WTC11 (cell line): ENCODE data around the gene DAPK1.
"Not testable (repeated sequence)": the region's sequence is repeated elsewhere in the genome, so short reads cannot be mapped to it uniquely, and the experiment has no call there.

Experiments used
- CBFB ChIP-seq: sonication (generic); formaldehyde crosslinking; IDR thresholded peaks from 2 replicates; pipeline ENCODE4 v1.8.1; 2022; ENCODE audit warnings: mild to moderate bottlenecking, low read depth, missing genetic modification reagents
- E2F5 ChIP-seq: sonication (generic); formaldehyde crosslinking; IDR thresholded peaks from 2 replicates; pipeline ENCODE4 v1.8.1; 2022; ENCODE audit warnings: mild to moderate bottlenecking, moderate library complexity, missing genetic modification reagents
- FOXK1 ChIP-seq: sonication (generic); formaldehyde crosslinking; IDR thresholded peaks from 2 replicates; pipeline ENCODE4 v1.8.0; 2022; ENCODE audit warnings: mild to moderate bottlenecking, moderate library complexity, missing genetic modification reagents
- FOXP1 ChIP-seq: sonication (generic); formaldehyde crosslinking; IDR thresholded peaks from 2 replicates; pipeline ENCODE4 v1.8.0; 2022; ENCODE audit warnings: missing genetic modification reagents, mild to moderate bottlenecking, moderate library complexity, borderline replicate concordance
- IRF2 ChIP-seq: sonication (generic); formaldehyde crosslinking; IDR thresholded peaks from 2 replicates; pipeline ENCODE4 v1.8.0; 2022; ENCODE audit warnings: low read depth, missing genetic modification reagents, borderline replicate concordance
- MAX ChIP-seq: sonication (generic); formaldehyde crosslinking; IDR thresholded peaks from 2 replicates; pipeline ENCODE4 v1.8.0; 2022; ENCODE audit warnings: mild to moderate bottlenecking, missing genetic modification reagents
- SP1 ChIP-seq: sonication (generic); formaldehyde crosslinking; conservative IDR thresholded peaks from 2 replicates; pipeline ENCODE4 v1.8.1; 2022; ENCODE audit warnings: missing genetic modification reagents
- TP53 ChIP-seq: sonication (generic); formaldehyde crosslinking; IDR thresholded peaks from 2 replicates; pipeline ENCODE4 v1.8.1; 2023; ENCODE audit warnings: mild to moderate bottlenecking, missing genetic modification reagents
- ZBTB21 ChIP-seq: sonication (generic); formaldehyde crosslinking; IDR thresholded peaks from 2 replicates; pipeline ENCODE4 v1.8.1; 2023; ENCODE audit warnings: mild to moderate bottlenecking, missing genetic modification reagents, borderline replicate concordance
- ZNF232 ChIP-seq: sonication (generic); formaldehyde crosslinking; IDR thresholded peaks from 2 replicates; pipeline ENCODE4 v1.8.0; 2022; ENCODE audit warnings: mild to moderate bottlenecking, missing genetic modification reagents
- TF ChIP-seq, protein P1 (sequence below): fragments of 200-600 bp; IDR thresholded peaks from 2 replicates; pipeline ENCODE4 v1.8.0; 2022; ENCODE audit warnings: antibody characterized with exemption

DNA sequence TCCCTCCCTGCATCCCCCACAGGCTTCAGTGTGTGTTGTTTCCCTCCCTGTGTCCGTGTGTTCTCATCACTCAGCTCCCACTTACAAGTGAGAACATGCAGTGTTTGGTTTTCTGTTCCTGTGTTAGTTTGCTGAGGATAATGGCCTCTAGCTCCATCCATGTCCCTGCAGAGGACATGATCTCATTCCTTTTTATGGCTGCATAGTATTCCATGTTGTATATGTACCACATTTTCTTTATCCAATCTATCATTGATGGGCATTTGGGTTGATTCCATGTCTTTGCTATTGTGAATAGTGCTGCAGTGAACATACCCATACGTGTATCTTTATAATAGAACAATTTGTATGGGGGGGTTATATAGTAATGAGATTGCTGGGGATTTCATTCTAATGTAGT lies 51.4 kb downstream of the DAPK1 start:
- TF ChIP-seq, protein P1, sequence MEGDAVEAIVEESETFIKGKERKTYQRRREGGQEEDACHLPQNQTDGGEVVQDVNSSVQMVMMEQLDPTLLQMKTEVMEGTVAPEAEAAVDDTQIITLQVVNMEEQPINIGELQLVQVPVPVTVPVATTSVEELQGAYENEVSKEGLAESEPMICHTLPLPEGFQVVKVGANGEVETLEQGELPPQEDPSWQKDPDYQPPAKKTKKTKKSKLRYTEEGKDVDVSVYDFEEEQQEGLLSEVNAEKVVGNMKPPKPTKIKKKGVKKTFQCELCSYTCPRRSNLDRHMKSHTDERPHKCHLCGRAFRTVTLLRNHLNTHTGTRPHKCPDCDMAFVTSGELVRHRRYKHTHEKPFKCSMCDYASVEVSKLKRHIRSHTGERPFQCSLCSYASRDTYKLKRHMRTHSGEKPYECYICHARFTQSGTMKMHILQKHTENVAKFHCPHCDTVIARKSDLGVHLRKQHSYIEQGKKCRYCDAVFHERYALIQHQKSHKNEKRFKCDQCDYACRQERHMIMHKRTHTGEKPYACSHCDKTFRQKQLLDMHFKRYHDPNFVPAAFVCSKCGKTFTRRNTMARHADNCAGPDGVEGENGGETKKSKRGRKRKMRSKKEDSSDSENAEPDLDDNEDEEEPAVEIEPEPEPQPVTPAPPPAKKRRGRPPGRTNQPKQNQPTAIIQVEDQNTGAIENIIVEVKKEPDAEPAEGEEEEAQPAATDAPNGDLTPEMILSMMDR = not testable (repeated sequence)
- not testable (repeated sequence) for TF ChIP-seq TP53; CBFB (CRISPR knock-in tag); SP1 (CRISPR knock-in tag); MAX (CRISPR knock-in tag); FOXP1 (CRISPR knock-in tag); ZNF232; IRF2 (CRISPR knock-in tag); FOXK1 (CRISPR knock-in tag); E2F5 (CRISPR knock-in tag); ZBTB21 (CRISPR knock-in tag)
